ENCODE data around the gene DPF3.

GRCh38 chr14:72801381-72801812 is 92.5 kb downstream of the DPF3 start:
- TF ChIP-seq, protein P1, sequence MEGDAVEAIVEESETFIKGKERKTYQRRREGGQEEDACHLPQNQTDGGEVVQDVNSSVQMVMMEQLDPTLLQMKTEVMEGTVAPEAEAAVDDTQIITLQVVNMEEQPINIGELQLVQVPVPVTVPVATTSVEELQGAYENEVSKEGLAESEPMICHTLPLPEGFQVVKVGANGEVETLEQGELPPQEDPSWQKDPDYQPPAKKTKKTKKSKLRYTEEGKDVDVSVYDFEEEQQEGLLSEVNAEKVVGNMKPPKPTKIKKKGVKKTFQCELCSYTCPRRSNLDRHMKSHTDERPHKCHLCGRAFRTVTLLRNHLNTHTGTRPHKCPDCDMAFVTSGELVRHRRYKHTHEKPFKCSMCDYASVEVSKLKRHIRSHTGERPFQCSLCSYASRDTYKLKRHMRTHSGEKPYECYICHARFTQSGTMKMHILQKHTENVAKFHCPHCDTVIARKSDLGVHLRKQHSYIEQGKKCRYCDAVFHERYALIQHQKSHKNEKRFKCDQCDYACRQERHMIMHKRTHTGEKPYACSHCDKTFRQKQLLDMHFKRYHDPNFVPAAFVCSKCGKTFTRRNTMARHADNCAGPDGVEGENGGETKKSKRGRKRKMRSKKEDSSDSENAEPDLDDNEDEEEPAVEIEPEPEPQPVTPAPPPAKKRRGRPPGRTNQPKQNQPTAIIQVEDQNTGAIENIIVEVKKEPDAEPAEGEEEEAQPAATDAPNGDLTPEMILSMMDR (IDR thresholded peaks at IDR 0.05), result no peak
- TF ChIP-seq POLR2A (IDR thresholded peaks at IDR 0.05), result no peak

Measured in adrenal gland (tissue), 5 donors.